ENCODE measurements around the gene ARMH4. TPM values are rescaled to one million over a fixed set of nuclear protein-coding genes. Genes with fewer than 3 reads are reported as not detected.

Gene ARMH4
- total and polyA plus RNA-seq, 4 donors = 0.38 to 3.2 (median 0.54) TPM

- DNase-seq (ENCODE audit: low spot score) = no peak
- WGBS = 62% methylated on average over 4 of the region's 4 CpGs
- Histone ChIP-seq H3K4me1 (ENCODE audit: control insufficient read depth in 4 of 4, insufficient read depth in 4 of 4, low read length in 3 of 4) (no peaks in the 10 kb centered on the region), H3K27ac (ENCODE audit: low read depth in 1 of 2, low read length in 2 of 2) (no peak overlapping the region), H3K27me3 (ENCODE audit: control insufficient read depth in 4 of 4, insufficient read depth in 4 of 4, low read length in 3 of 4) (peaks cover 0 to 4% (median 0%) of the 10 kb centered on the region in 4 donors), H3K4me3 (ENCODE audit: low read depth in 1 of 3, low read length in 3 of 3) (no peak overlapping the region), H3K9ac (ENCODE audit: low read depth in 1 of 2, low read length in 2 of 2) (no peak overlapping the region), H3K9me3 (ENCODE audit: control insufficient read depth in 4 of 4, low read length in 3 of 4) (no peaks in the 10 kb centered on the region), H3K36me3 (ENCODE audit: control insufficient read depth in 4 of 4, insufficient read depth in 3 of 4, low read depth in 1 of 4, low read length in 3 of 4) (no peaks in the 10 kb centered on the region)
- no peak for TF ChIP-seq TAF1 (conservative IDR thresholded peaks at IDR 0.05)
- no peak for TF ChIP-seq RAD21 (IDR thresholded peaks at IDR 0.05)
- TF ChIP-seq REST (IDR thresholded peaks at IDR 0.05) = no peak
- no peak for TF ChIP-seq SP1 (IDR thresholded peaks at IDR 0.05)
- TF ChIP-seq RXRA (IDR thresholded peaks at IDR 0.05) = no peak
- no peak for TF ChIP-seq EGR1 (IDR thresholded peaks at IDR 0.05; ENCODE audit: low read depth in 2 of 2)
- no peak for TF ChIP-seq MAX (IDR thresholded peaks at IDR 0.05)
- no peak for TF ChIP-seq NR2F2 (IDR thresholded peaks at IDR 0.05)
- no peak for TF ChIP-seq CTCF (IDR thresholded peaks at IDR 0.05; ENCODE audit: low read depth, low read length, missing input control)
- TF ChIP-seq FOXA1 (IDR thresholded peaks at IDR 0.05) = no peak
- TF ChIP-seq ZBTB33 (IDR thresholded peaks at IDR 0.05) = no peak
- TF ChIP-seq YY1 (IDR thresholded peaks at IDR 0.05) = no peak
- no peak for TF ChIP-seq HNF4A (conservative IDR thresholded peaks at IDR 0.05)
- TF ChIP-seq HNF4G (IDR thresholded peaks at IDR 0.05) = no peak
- TF ChIP-seq ATF3 (IDR thresholded peaks at IDR 0.05) = no peak
- no peak for TF ChIP-seq GABPA (IDR thresholded peaks at IDR 0.05 in 1 of 2, conservative IDR thresholded peaks at IDR 0.05 in 1 of 2)
Measured at GRCh38 chr14:57991353-57991752, 160.7 kb downstream of the ARMH4 start.

GRCh38 chr14:57988445-57988844, 163.6 kb downstream of the ARMH4 start:
- H3K27ac ChIP-seq (ENCODE audit: low read depth in 1 of 2, low read length in 2 of 2) = no peak overlapping the region
- peaks cover 0 to 9% (median 0%) of the 10 kb centered on the region in 4 donors for H3K27me3 ChIP-seq (ENCODE audit: control insufficient read depth in 4 of 4, insufficient read depth in 4 of 4, low read length in 3 of 4)
- TF ChIP-seq GABPA (IDR thresholded peaks at IDR 0.05 in 1 of 2, conservative IDR thresholded peaks at IDR 0.05 in 1 of 2) (no peak), RAD21 (IDR thresholded peaks at IDR 0.05) (no peak), ZBTB33 (IDR thresholded peaks at IDR 0.05) (no peak), YY1 (IDR thresholded peaks at IDR 0.05) (no peak), HNF4G (IDR thresholded peaks at IDR 0.05) (no peak), REST (IDR thresholded peaks at IDR 0.05) (no peak), FOXA2 (IDR thresholded peaks at IDR 0.05) (no peak), MAX (IDR thresholded peaks at IDR 0.05) (no peak), NR2F2 (IDR thresholded peaks at IDR 0.05) (no peak), ATF3 (IDR thresholded peaks at IDR 0.05) (no peak), SP1 (IDR thresholded peaks at IDR 0.05) (no peak), HNF4A (conservative IDR thresholded peaks at IDR 0.05) (no peak)
- no peak for DNase-seq (ENCODE audit: low spot score)
- H3K9me3 ChIP-seq (ENCODE audit: control insufficient read depth in 4 of 4, low read length in 3 of 4) = no peaks in the 10 kb centered on the region
- H3K36me3 ChIP-seq (ENCODE audit: control insufficient read depth in 4 of 4, insufficient read depth in 3 of 4, low read depth in 1 of 4, low read length in 3 of 4) = no peaks in the 10 kb centered on the region
- no peak overlapping the region for H3K4me3 ChIP-seq (ENCODE audit: low read depth in 1 of 3, low read length in 3 of 3)
- 85% methylated on average over 5 of the region's 5 CpGs for WGBS
- H3K9ac ChIP-seq (ENCODE audit: low read depth in 1 of 2, low read length in 2 of 2) = no peak overlapping the region
- H3K4me1 ChIP-seq (ENCODE audit: control insufficient read depth in 4 of 4, insufficient read depth in 4 of 4, low read length in 3 of 4) = no peaks in the 10 kb centered on the region

Data from liver (tissue), 9 donors.